GM12878 (cell line): Measurements from ENCODE around the gene PROB1. TPM values are rescaled to one million over a fixed set of nuclear protein-coding genes. Genes with fewer than 3 reads are reported as not detected.

ENCODE experiments used
- BCL3 ChIP-seq: IDR thresholded peaks from 2 replicates; pipeline ENCODE4 v1.6.1; 2011; ENCODE audit warnings: borderline replicate concordance, low read depth, mild to moderate bottlenecking, moderate library complexity, low read length; ENCODE audit not compliant: insufficient read depth, poor library complexity, severe bottlenecking
- CEBPZ ChIP-seq: fragments of 150-350 bp; IDR thresholded peaks from 2 replicates; pipeline ENCODE4 v1.6.1; 2016; ENCODE audit warnings: low read depth, low read length
- CTCF ChIP-seq, 3 experiments: IDR thresholded peaks in 2 of 3; conservative IDR thresholded peaks in 1 of 3; 2 replicates each; pipeline ENCODE4 v1.5.1; 2011; ENCODE audit warnings: low read depth in 3 of 3, low read length in 3 of 3, mild to moderate bottlenecking in 3 of 3, control low read depth in 2 of 3, moderate library complexity in 2 of 3, inconsistent platforms in 1 of 3, mixed read lengths in 1 of 3; ENCODE audit not compliant: control insufficient read depth in 2 of 3, insufficient read depth in 1 of 3; ENCODE audit errors: extremely low read depth in 1 of 3
- ETV6 ChIP-seq, 2 experiments: fragments of 450-650 bp in 1 of 2; IDR thresholded peaks in 1 of 2; conservative IDR thresholded peaks in 1 of 2; 2 replicates each; pipeline ENCODE4 v1.6.1; 2014; ENCODE audit warnings: antibody characterized with exemption in 1 of 2, borderline replicate concordance in 1 of 2, low read depth in 1 of 2, mild to moderate bottlenecking in 1 of 2, moderate library complexity in 1 of 2
- GATAD2B ChIP-seq: fragments of 450-650 bp; conservative IDR thresholded peaks from 2 replicates; pipeline ENCODE4 v1.6.1; 2017; ENCODE audit warnings: low read depth, mild to moderate bottlenecking, moderate library complexity
- HDAC6 ChIP-seq: fragments of 200-600 bp; sonication (generic); IDR thresholded peaks from one replicate; pipeline ENCODE4 v1.8.0; 2017; ENCODE audit warnings: antibody characterized with exemption; ENCODE audit not compliant: unreplicated experiment
- MLLT1 ChIP-seq: fragments of 450-650 bp; IDR thresholded peaks from 2 replicates; pipeline ENCODE4 v1.6.1; 2016; ENCODE audit warnings: mild to moderate bottlenecking
- PML ChIP-seq: IDR thresholded peaks from 2 replicates; pipeline ENCODE4 v1.6.1; 2012; ENCODE audit warnings: low read length, inconsistent platforms
- RFX5 ChIP-seq: IDR thresholded peaks from 2 replicates; pipeline ENCODE4 v1.6.1; 2011; ENCODE audit warnings: low read depth, low read length, improper control_type of control experiment
- SIN3A ChIP-seq: IDR thresholded peaks from 2 replicates; pipeline ENCODE4 v1.6.1; 2012; ENCODE audit warnings: low read depth, low read length, improper control_type of control experiment
- SKIL ChIP-seq: fragments of 450-650 bp; IDR thresholded peaks from 2 replicates; pipeline ENCODE4 v1.6.1; 2017; ENCODE audit warnings: mild to moderate bottlenecking, low read depth, inconsistent platforms; ENCODE audit not compliant: poor library complexity, severe bottlenecking
- SREBF1 ChIP-seq: IDR thresholded peaks from 2 replicates; pipeline ENCODE4 v1.6.1; 2012; ENCODE audit warnings: mild to moderate bottlenecking, low read length
- SREBF2 ChIP-seq: IDR thresholded peaks from 2 replicates; pipeline ENCODE4 v1.6.1; 2012; ENCODE audit warnings: mild to moderate bottlenecking, low read length
- WRNIP1 ChIP-seq: IDR thresholded peaks from 2 replicates; pipeline ENCODE4 v1.6.1; 2011; ENCODE audit warnings: low read depth, low read length, improper control_type of control experiment, borderline replicate concordance
- ZBED1 ChIP-seq: IDR thresholded peaks from 2 replicates; pipeline ENCODE4 v1.6.1; 2016; ENCODE audit warnings: borderline replicate concordance
- polyA plus RNA-seq, 11 experiments: library from polyadenylated mRNA; depleted of rRNA in 4 of 11; unstranded in 6 of 11; stranded (reverse) in 5 of 11; fragments of >200 nt; fragmentation: Nextera tagmentation in 4 of 11; fragmentation: Illumina TruSeq in 1 of 11; extraction: Ambion mirVana in 4 of 11; extraction: Trizol in 1 of 11; gene quantifications; 1 replicate in 1 of 11; 2 replicates in 10 of 11; pipeline versions ENCODE4 v1.2.1 to v1.2.3, GENCODE V29; 2011 to 2016; ENCODE audit warnings: inconsistent platforms in 2 of 11, missing spikeins in 2 of 11, low read depth in 1 of 11
- total RNA-seq, 4 experiments: library from RNA; depleted of rRNA in 3 of 4; stranded (reverse); fragments of >200 nt in 3 of 4; fragmentation: Illumina TruSeq in 1 of 4; extraction: Trizol in 1 of 4; gene quantifications; 2 replicates each; pipeline versions ENCODE4 v1.2.1 to v1.2.3, GENCODE V29; 2013 to 2021

PROB1 gene
- total and polyA plus RNA-seq, 10 of the 15 experiments (the other 5 are each of a cell fraction or from before 2014, with no cell fraction given) = 0.14 to 8.1 (median 2.9) TPM

- TF ChIP-seq SIN3A (no peak), CEBPZ (no peak), RFX5 (no peak), WRNIP1 (no peak), ZBED1 (no peak), SREBF1 (no peak), CTCF (IDR thresholded peaks at IDR 0.05 in 2 of 3, conservative IDR thresholded peaks at IDR 0.05 in 1 of 3; ENCODE audit: control insufficient read depth in 2 of 3, extremely low read depth in 1 of 3, insufficient read depth in 1 of 3, low read depth in 3 of 3, low read length in 3 of 3) (peak; percentile 9 to 29 (median 9); a peak in 2 of 6 replicates), ETV6 (conservative IDR thresholded peaks at IDR 0.05 in 1 of 2, IDR thresholded peaks at IDR 0.05 in 1 of 2; ENCODE audit: borderline replicate concordance in 1 of 2, low read depth in 1 of 2) (no peak), GATAD2B (no peak), SKIL (no peak), BCL3 (peak; percentile 11), SREBF2 (no peak), PML (no peak), MLLT1 (0 out of 2 replicates have a peak, but pooled peaks have one; percentile 21), HDAC6 (no peak)
Observed at GRCh38 chr5:139385061-139386049, 9.5 kb downstream of the PROB1 start (continued).
